OCI-LY3 (cell line): ENCODE measurements around the gene KIF1B.
"Not testable (repeated sequence)": the region's sequence is repeated elsewhere in the genome, so short reads cannot be mapped to it uniquely, and the experiment has no call there.

Source experiments
- H2AFZ ChIP-seq: fragments of 200-600, 300-600 bp; shearing (Covaris generic); 2 replicates; pipeline ENCODE4 v1.6.0; 2014; ENCODE audit warnings: antibody characterized with exemption, low read depth, low read length
- H3K27ac ChIP-seq: fragments of 200-600, 300-600 bp; sonication (generic); 2 replicates; pipeline ENCODE4 v1.5.1; 2014; ENCODE audit warnings: mild to moderate bottlenecking, low read length, moderate library complexity, mixed read lengths
- H3K27me3 ChIP-seq: fragments of 200-600, 300-600 bp; sonication (generic); 2 replicates; pipeline ENCODE4 v1.6.1; 2014; ENCODE audit warnings: low read depth, low read length, mixed read lengths
- H3K36me3 ChIP-seq: fragments of 200-600, 300-600 bp; sonication (generic); replicated peaks from 2 replicates; pipeline ENCODE3; 2014; ENCODE audit warnings: low read depth, low read length, mixed read lengths
- H3K4me1 ChIP-seq: fragments of 300-600, 200-600 bp; sonication (generic); 2 replicates; pipeline ENCODE4 v1.6.1; 2014; ENCODE audit warnings: low read length, mixed read lengths
- H3K4me2 ChIP-seq: fragments of 200-600, 300-600 bp; sonication (generic); 2 replicates; pipeline ENCODE4 v1.6.1; 2014; ENCODE audit warnings: low read length, mixed read lengths
- H3K4me3 ChIP-seq: fragments of 300-600, 200-600 bp; sonication (generic); 2 replicates; pipeline ENCODE4 v1.5.1; 2014; ENCODE audit warnings: antibody characterized with exemption, mild to moderate bottlenecking, low read length, moderate library complexity
- H3K79me2 ChIP-seq: fragments of 300-600, 200-600 bp; shearing (Covaris generic); 2 replicates; pipeline ENCODE4 v1.6.1; 2014; ENCODE audit warnings: mild to moderate bottlenecking, low read length, mixed read lengths
- H3K9ac ChIP-seq: fragments of 300-600, 200-600 bp; shearing (Covaris generic); 2 replicates; pipeline ENCODE4 v1.6.0; 2014; ENCODE audit warnings: mild to moderate bottlenecking, low read length, moderate library complexity
- H3K9me3 ChIP-seq: fragments of 200-600, 300-600 bp; shearing (Covaris generic); 2 replicates; pipeline ENCODE4 v1.6.1; 2014; ENCODE audit warnings: low read length, mixed read lengths; ENCODE audit not compliant: insufficient read depth
- H4K20me1 ChIP-seq: fragments of 200-600, 300-600 bp; sonication (generic); 2 replicates; pipeline ENCODE4 v1.6.1; 2016; ENCODE audit warnings: low read length, mixed read lengths; ENCODE audit not compliant: insufficient read depth
- CTCF ChIP-seq: fragments of 200-600, 300-600 bp; sonication (generic); IDR thresholded peaks from 2 replicates; pipeline ENCODE4 v1.5.1; 2014; ENCODE audit warnings: antibody characterized with exemption, low read length, low read depth
- EZH2phosphoT487 ChIP-seq: fragments of 200-600 bp; shearing (Covaris generic); IDR thresholded peaks from 2 replicates; pipeline ENCODE4 v1.6.1; 2018; ENCODE audit warnings: antibody characterized with exemption, mixed run types, low read depth

The KIF1B gene

GRCh38 chr1:10245674-10246073 is 35.3 kb downstream of the KIF1B start:
- Histone ChIP-seq H3K27me3 (no peaks in the 10 kb centered on the region), H3K9me3 (no peaks in the 10 kb centered on the region), H4K20me1 (no peaks in the 10 kb centered on the region), H3K79me2 (no peaks in the 10 kb centered on the region), H3K9ac (no peak overlapping the region), H3K27ac (no peak overlapping the region), H3K4me2 (no peak overlapping the region), H3K4me3 (no peak overlapping the region), H3K4me1 (no peaks in the 10 kb centered on the region), H3K36me3 (no peaks in the 10 kb centered on the region), H2AFZ (no peak overlapping the region)
- TF ChIP-seq EZH2phosphoT487: no peak
- TF ChIP-seq CTCF: no peak

DNA sequence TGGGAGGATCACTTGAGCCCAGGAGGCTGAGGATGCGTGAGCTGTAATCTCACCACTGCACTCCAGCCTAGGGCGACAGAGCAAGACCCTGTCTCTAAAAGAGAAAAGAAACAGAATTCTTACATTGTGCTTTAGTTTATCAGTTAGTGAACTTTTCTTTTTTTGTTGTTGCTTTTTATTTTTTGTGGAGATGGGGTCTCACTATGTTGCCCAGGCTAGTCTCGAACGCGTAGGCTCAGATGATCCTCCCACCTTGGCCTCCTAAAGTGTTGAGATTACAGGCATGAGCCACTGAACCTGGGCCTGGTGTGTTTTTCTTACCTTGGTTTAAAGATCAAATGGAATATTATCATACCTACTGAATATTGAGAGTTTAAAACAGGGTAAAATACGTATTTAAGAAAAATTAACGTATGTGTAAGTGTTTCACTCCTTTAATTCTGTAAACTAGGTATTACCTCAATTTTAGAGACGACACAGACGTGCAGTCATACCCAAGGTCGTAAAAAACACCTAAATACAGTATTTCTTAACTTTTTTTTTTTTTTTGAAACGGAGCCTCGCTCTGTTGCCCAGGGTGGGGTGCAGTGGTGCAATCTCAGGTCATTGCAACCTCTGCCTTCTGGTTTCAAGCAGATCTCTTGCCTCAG is 39.6 kb downstream of the KIF1B start:
- TF ChIP-seq EZH2phosphoT487 (no peak), CTCF (no peak)
- no peaks in the 10 kb centered on the region for H3K27me3 ChIP-seq
- H4K20me1 ChIP-seq: no peaks in the 10 kb centered on the region
- no peak overlapping the region for H3K27ac ChIP-seq
- no peaks in the 10 kb centered on the region for H3K4me1 ChIP-seq
- H2AFZ ChIP-seq: no peak overlapping the region
- no peaks in the 10 kb centered on the region for H3K36me3 ChIP-seq
- no peak overlapping the region for H3K4me2 ChIP-seq
- no peaks in the 10 kb centered on the region for H3K9me3 ChIP-seq
- H3K79me2 ChIP-seq: no peaks in the 10 kb centered on the region
- no peak overlapping the region for H3K4me3 ChIP-seq
- H3K9ac ChIP-seq: no peak overlapping the region

- no peak overlapping the region for H2AFZ ChIP-seq
- no peaks in the 10 kb centered on the region for H3K36me3 ChIP-seq
- no peak overlapping the region for H3K9ac ChIP-seq
- H3K4me3 ChIP-seq: no peak overlapping the region
- no peaks in the 10 kb centered on the region for H3K27me3 ChIP-seq
- H3K27ac ChIP-seq: no peak overlapping the region
- H3K9me3 ChIP-seq: no peaks in the 10 kb centered on the region
- no peak overlapping the region for H3K4me2 ChIP-seq
- no peaks in the 10 kb centered on the region for H4K20me1 ChIP-seq
- H3K4me1 ChIP-seq: no peaks in the 10 kb centered on the region
- no peak for TF ChIP-seq EZH2phosphoT487
- TF ChIP-seq CTCF: no peak
- H3K79me2 ChIP-seq: no peaks in the 10 kb centered on the region
Observed at GRCh38 chr1:10250663-10251062, 40.3 kb downstream of the KIF1B start.

DNA sequence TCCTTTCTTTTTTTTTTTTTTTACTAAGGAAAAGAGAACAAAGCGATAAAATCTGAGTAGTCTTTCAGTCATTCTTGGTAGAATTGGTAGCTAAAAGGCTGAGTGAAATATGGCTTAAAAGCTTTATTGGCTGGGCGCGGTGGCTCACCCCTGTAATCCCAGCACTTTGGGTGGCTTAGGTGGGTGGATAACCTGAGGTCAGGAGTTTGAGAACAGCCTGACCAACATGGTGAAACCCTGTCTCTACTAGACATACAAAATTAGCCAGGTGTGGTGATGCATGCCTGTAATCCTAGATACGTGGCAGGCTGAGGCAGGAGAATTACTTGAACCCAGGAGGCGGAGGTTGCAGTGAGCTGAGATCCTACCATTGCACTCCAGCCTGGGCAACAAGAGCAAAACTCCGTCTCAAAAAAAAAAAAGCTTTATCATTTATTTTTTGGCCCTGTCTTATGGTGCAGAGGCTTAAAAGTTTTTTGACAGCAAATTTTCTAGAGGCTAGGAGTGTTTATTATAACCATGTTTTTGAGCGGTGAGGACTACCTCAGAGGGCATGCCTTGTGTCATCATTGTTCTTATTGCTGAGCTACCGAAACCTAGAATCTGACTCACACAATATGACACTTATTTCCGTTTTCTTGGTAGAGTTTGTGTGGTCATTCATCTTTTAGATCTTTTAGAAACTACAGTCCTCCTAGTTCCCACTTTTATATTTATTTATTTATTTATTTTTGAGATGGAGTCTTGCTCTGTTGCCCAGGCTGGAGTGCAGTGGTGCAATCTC is 41.1 kb downstream of the KIF1B start:
- H3K9ac ChIP-seq, H3K4me3 ChIP-seq, H2AFZ ChIP-seq, H3K79me2 ChIP-seq, H3K4me2 ChIP-seq, H4K20me1 ChIP-seq, H3K36me3 ChIP-seq, H3K4me1 ChIP-seq, H3K9me3 ChIP-seq, H3K27ac ChIP-seq, H3K27me3 ChIP-seq: not testable (repeated sequence)
